SK-N-SH (cell line): Measurements from ENCODE around the gene CHST13. TPM values are rescaled to one million over a fixed set of nuclear protein-coding genes. Genes with fewer than 3 reads are reported as not detected.
"Not testable (repeated sequence)": the region's sequence is repeated elsewhere in the genome, so short reads cannot be mapped to it uniquely, and the experiment has no call there.

Experiments
- CTCF ChIA-PET: fragments of 300-600, 350-600 bp; formaldehyde crosslinking; extraction: SDS; loops from one replicate; lab custom pipeline; 2021; lab: Yijun Ruan, JAX
- POLR2A ChIA-PET: fragments of 350-600 bp; sonication (Branson Sonifier 250); formaldehyde crosslinking; extraction: SDS; loops from one replicate; lab custom pipeline; 2020; ENCODE audit warnings: antibody characterized with exemption, inconsistent platforms; lab: Yijun Ruan, JAX
- DNase-seq: peaks from one replicate; pipeline ENCODE4 v3.0.0; 2012
- H2AFZ ChIP-seq: fragments of 200-600 bp; sonication (generic); 2 replicates; pipeline ENCODE4 v1.8.1; 2016; ENCODE audit warnings: antibody characterized with exemption, mild to moderate bottlenecking, low read depth
- H3F3A ChIP-seq: fragments of 200-600 bp; sonication (generic); replicated peaks from 2 replicates; pipeline ENCODE3; 2016; ENCODE audit warnings: antibody characterized with exemption, mild to moderate bottlenecking; ENCODE audit not compliant: insufficient read depth
- H3K27ac ChIP-seq, 2 experiments: fragments of 200-500 bp in 1 of 2; fragments of 200-600 bp in 1 of 2; sonication (Bioruptor generic) in 1 of 2; sonication (generic), shearing (Covaris generic) in 1 of 2; 2 replicates each; pipeline versions ENCODE4 v1.5.1 to v1.6.1; 2014 to 2016; ENCODE audit warnings: low read depth in 2 of 2, inconsistent platforms in 1 of 2, low read length in 1 of 2, mild to moderate bottlenecking in 1 of 2, mixed read lengths in 1 of 2
- H3K27me3 ChIP-seq: fragments of 200-600 bp; sonication (generic), shearing (Covaris generic); 2 replicates; pipeline ENCODE4 v1.6.1; 2016; ENCODE audit warnings: mixed run types; ENCODE audit not compliant: insufficient read depth
- H3K36me3 ChIP-seq, 2 experiments: fragments of 200-500 bp in 1 of 2; fragments of 200-600 bp in 1 of 2; sonication (Bioruptor generic) in 1 of 2; sonication (generic) in 1 of 2; replicated peaks in 1 of 2; 2 replicates each; pipeline versions ENCODE3 to v1.5.1; 2014 to 2016; ENCODE audit warnings: low read length in 1 of 2, mild to moderate bottlenecking in 1 of 2; ENCODE audit not compliant: insufficient read depth in 2 of 2, control insufficient read depth in 1 of 2
- H3K4me1 ChIP-seq, 2 experiments: fragments of 200-500 bp in 1 of 2; fragments of 200-600 bp in 1 of 2; sonication (Bioruptor generic) in 1 of 2; sonication (generic), shearing (Covaris generic) in 1 of 2; 2 replicates each; pipeline versions ENCODE4 v1.5.1 to v1.6.1; 2014 to 2016; ENCODE audit warnings: low read depth in 1 of 2, low read length in 1 of 2, mixed run types in 1 of 2; ENCODE audit not compliant: insufficient read depth in 2 of 2, control insufficient read depth in 1 of 2
- H3K4me2 ChIP-seq: fragments of 200-600 bp; sonication (generic), shearing (Covaris generic); 2 replicates; pipeline ENCODE4 v1.6.1; 2017; ENCODE audit warnings: mixed run types
- H3K4me3 ChIP-seq, 2 experiments: fragments of 200-500 bp in 1 of 2; fragments of 200-600 bp in 1 of 2; sonication (Bioruptor generic) in 1 of 2; sonication (generic), shearing (Covaris generic) in 1 of 2; 2 replicates each; pipeline versions ENCODE4 v1.5.1 to v1.8.1; 2014 to 2016; ENCODE audit warnings: low read depth in 2 of 2, inconsistent platforms in 1 of 2, low read length in 1 of 2, mild to moderate bottlenecking in 1 of 2, mixed read lengths in 1 of 2, moderate library complexity in 1 of 2
- H3K79me2 ChIP-seq: fragments of 200-600 bp; sonication (generic); 2 replicates; pipeline ENCODE4 v1.8.1; 2017; ENCODE audit warnings: mild to moderate bottlenecking; ENCODE audit not compliant: insufficient read depth
- H3K9ac ChIP-seq: fragments of 200-600 bp; sonication (generic); 2 replicates; pipeline ENCODE4 v1.6.1; 2017; ENCODE audit warnings: mixed run types
- H3K9me2 ChIP-seq: fragments of 200-600 bp; sonication (generic); 2 replicates; pipeline ENCODE4 v1.6.1; 2017; ENCODE audit warnings: mixed run types
- H3K9me3 ChIP-seq: fragments of 200-600 bp; sonication (generic); 2 replicates; pipeline ENCODE4 v1.6.1; 2017; ENCODE audit warnings: mixed run types, mild to moderate bottlenecking, moderate library complexity
- H4K20me1 ChIP-seq: fragments of 200-600 bp; sonication (generic); 2 replicates; pipeline ENCODE4 v1.6.1; 2017; ENCODE audit warnings: mild to moderate bottlenecking, mixed run types; ENCODE audit not compliant: insufficient read depth
- CHD2 ChIP-seq: fragments of 150-350 bp; IDR thresholded peaks from 2 replicates; pipeline ENCODE4 v1.6.1; 2018; ENCODE audit warnings: low read length; ENCODE audit not compliant: partially characterized antibody
- CTCF ChIP-seq: fragments of 200-600 bp; sonication (generic); IDR thresholded peaks from 2 replicates; pipeline ENCODE4 v1.6.1; 2017; ENCODE audit warnings: antibody characterized with exemption, mild to moderate bottlenecking, moderate library complexity
- ELF1 ChIP-seq: IDR thresholded peaks from 2 replicates; pipeline ENCODE4 v1.4.0; 2012
- FOSL2 ChIP-seq: IDR thresholded peaks from 2 replicates; pipeline ENCODE4 v1.4.0; 2012; ENCODE audit warnings: low read depth, mild to moderate bottlenecking, moderate library complexity, borderline replicate concordance
- GABPA ChIP-seq: IDR thresholded peaks from 2 replicates; pipeline ENCODE4 v1.4.0; 2012; ENCODE audit warnings: low read depth, mild to moderate bottlenecking
- GATA2 ChIP-seq: sonication (generic); formaldehyde crosslinking; IDR thresholded peaks from 2 replicates; pipeline ENCODE4 v1.5.0; 2020; ENCODE audit warnings: mild to moderate bottlenecking, missing genetic modification reagents
- JUND ChIP-seq: IDR thresholded peaks from 2 replicates; pipeline ENCODE4 v1.4.0; 2012
- MXI1 ChIP-seq: IDR thresholded peaks from 2 replicates; pipeline ENCODE4 v1.6.1; 2012; ENCODE audit warnings: mild to moderate bottlenecking, low read depth, low read length, improper control_type of control experiment
- RCOR1 ChIP-seq: fragments of 150-350 bp; IDR thresholded peaks from 2 replicates; pipeline ENCODE4 v1.6.1; 2017; ENCODE audit warnings: antibody characterized with exemption, low read length
- RFX5 ChIP-seq: IDR thresholded peaks from 2 replicates; pipeline ENCODE4 v1.6.1; 2012; ENCODE audit warnings: mild to moderate bottlenecking, improper control_type of control experiment, low read length
- RXRA ChIP-seq: IDR thresholded peaks from 2 replicates; pipeline ENCODE4 v1.4.0; 2012; ENCODE audit warnings: low read depth, mild to moderate bottlenecking, borderline replicate concordance
- SIN3A ChIP-seq: IDR thresholded peaks from 2 replicates; pipeline ENCODE4 v1.6.1; 2012; ENCODE audit warnings: low read depth, mild to moderate bottlenecking, low read length, moderate library complexity, borderline replicate concordance
- SMC3 ChIP-seq: IDR thresholded peaks from 2 replicates; pipeline ENCODE4 v1.6.1; 2012; ENCODE audit warnings: low read depth, low read length, improper control_type of control experiment
- TEAD4 ChIP-seq: IDR thresholded peaks from 2 replicates; pipeline ENCODE4 v1.4.0; 2012; ENCODE audit warnings: mild to moderate bottlenecking, borderline replicate concordance; ENCODE audit not compliant: insufficient read depth
- YY1 ChIP-seq: IDR thresholded peaks from 2 replicates; pipeline ENCODE4 v1.4.0; 2012; ENCODE audit warnings: low read depth, mild to moderate bottlenecking
- ZBTB33 ChIP-seq: IDR thresholded peaks from 2 replicates; pipeline ENCODE4 v1.4.0; 2012; ENCODE audit warnings: low read depth, borderline replicate concordance
- WGBS: methylation state at CpG from one replicate; pipeline ENCODE4 v1.1.6; 2017; ENCODE audit warnings: low lambda C conversion rate; 5-methylcytosine and 5-hydroxymethylcytosine counted together
- polyA plus RNA-seq, 3 experiments: library from polyadenylated mRNA; depleted of rRNA; stranded (reverse); fragments of >200 nt; gene quantifications; 2 replicates each; pipeline ENCODE4 v1.2.3, GENCODE V29; 2012
- TF ChIP-seq, protein P1 (sequence below): IDR thresholded peaks from 2 replicates; pipeline ENCODE4 v1.4.0; 2012; ENCODE audit warnings: low read depth
- TF ChIP-seq, protein P2 (sequence below): fragments of 150-350 bp; IDR thresholded peaks from 2 replicates; pipeline ENCODE4 v1.6.1; 2016; ENCODE audit warnings: mild to moderate bottlenecking, low read depth, low read length
- TF ChIP-seq, protein P3 (sequence below): IDR thresholded peaks from 2 replicates; pipeline ENCODE4 v1.4.0; 2012; ENCODE audit warnings: low read depth, borderline replicate concordance

Gene CHST13
- polyA plus RNA-seq, 1 of the 3 experiments (the other 2 are of a cell fraction), result 0.41 TPM

GRCh38 chr3:126582311-126582710 lies 58.4 kb downstream of the CHST13 start:
- Histone ChIP-seq H3K4me2 (no peak overlapping the region), H3K36me3 (no peaks in the 10 kb centered on the region), H3K27me3 (no peaks in the 10 kb centered on the region), H3K79me2 (no peaks in the 10 kb centered on the region), H3K4me1 (no peaks in the 10 kb centered on the region), H4K20me1 (no peaks in the 10 kb centered on the region), H3F3A (peaks cover 5% of the 10 kb centered on the region), H3K27ac (no peak overlapping the region), H3K9ac (no peak overlapping the region), H3K4me3 (no peak overlapping the region), H3K9me2 (no peaks in the 10 kb centered on the region), H3K9me3 (no peaks in the 10 kb centered on the region), H2AFZ (no peak overlapping the region)
- TF ChIP-seq FOSL2 (no peak), ELF1 (no peak), RXRA (no peak), YY1 (no peak), SMC3 (no peak), CTCF (no peak), JUND (no peak), TEAD4 (no peak), RFX5 (no peak), CHD2 (no peak), SIN3A (no peak), ZBTB33 (no peak), RCOR1 (no peak), GABPA (no peak), GATA2 (CRISPR knock-in tag) (no peak), MXI1 (no peak)
- TF ChIP-seq, protein P1, sequence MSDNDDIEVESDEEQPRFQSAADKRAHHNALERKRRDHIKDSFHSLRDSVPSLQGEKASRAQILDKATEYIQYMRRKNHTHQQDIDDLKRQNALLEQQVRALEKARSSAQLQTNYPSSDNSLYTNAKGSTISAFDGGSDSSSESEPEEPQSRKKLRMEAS, result no peak
- TF ChIP-seq, protein P2, sequence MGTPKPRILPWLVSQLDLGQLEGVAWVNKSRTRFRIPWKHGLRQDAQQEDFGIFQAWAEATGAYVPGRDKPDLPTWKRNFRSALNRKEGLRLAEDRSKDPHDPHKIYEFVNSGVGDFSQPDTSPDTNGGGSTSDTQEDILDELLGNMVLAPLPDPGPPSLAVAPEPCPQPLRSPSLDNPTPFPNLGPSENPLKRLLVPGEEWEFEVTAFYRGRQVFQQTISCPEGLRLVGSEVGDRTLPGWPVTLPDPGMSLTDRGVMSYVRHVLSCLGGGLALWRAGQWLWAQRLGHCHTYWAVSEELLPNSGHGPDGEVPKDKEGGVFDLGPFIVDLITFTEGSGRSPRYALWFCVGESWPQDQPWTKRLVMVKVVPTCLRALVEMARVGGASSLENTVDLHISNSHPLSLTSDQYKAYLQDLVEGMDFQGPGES, result no peak
- TF ChIP-seq, protein P3, sequence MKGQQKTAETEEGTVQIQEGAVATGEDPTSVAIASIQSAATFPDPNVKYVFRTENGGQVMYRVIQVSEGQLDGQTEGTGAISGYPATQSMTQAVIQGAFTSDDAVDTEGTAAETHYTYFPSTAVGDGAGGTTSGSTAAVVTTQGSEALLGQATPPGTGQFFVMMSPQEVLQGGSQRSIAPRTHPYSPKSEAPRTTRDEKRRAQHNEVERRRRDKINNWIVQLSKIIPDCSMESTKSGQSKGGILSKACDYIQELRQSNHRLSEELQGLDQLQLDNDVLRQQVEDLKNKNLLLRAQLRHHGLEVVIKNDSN, result no peak
- no peak for DNase-seq
- ChIA-PET CTCF (no interaction called here), POLR2A (no interaction called here)
- WGBS, result 52% methylated on average over 4 of the region's 4 CpGs

DNA sequence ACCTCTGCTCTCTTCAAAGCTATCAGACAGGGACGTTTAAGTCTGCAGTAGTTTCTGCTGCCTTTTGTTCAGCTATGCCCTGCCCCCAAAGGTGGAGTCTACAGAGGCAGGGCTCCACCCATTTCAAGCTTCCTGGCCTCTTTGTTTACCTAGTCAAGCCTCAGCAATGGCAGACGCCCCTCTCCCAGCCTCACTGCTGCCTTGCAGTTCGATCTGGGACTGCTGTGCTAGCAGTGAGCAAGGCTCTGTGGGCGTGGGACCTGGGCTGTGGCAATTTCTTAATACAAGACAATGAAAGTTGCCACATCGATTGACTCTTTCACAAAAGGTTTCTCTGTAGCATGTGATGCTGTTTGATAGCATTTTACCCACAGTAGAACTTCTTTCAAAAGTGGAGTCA lies 67.6 kb downstream of the CHST13 start:
- H3K4me1 ChIP-seq, H4K20me1 ChIP-seq, H3K27ac ChIP-seq, H3K9ac ChIP-seq, H3K9me3 ChIP-seq, DNase-seq, H3F3A ChIP-seq, H3K27me3 ChIP-seq, H2AFZ ChIP-seq, POLR2A ChIA-PET, H3K4me3 ChIP-seq, H3K9me2 ChIP-seq, CTCF ChIA-PET, H3K4me2 ChIP-seq, H3K36me3 ChIP-seq, H3K79me2 ChIP-seq: not testable (repeated sequence)
- WGBS, result 63% methylated on average over 4 of the region's 5 CpGs
